ENCODE data around the gene IQSEC1.

IQSEC1 gene

GRCh38 chr3:13011573-13012220 is 61.5 kb downstream of the IQSEC1 start:
- H3K27ac Mint-ChIP-seq: peak overlapping the region; percentile 91
- H3K4me1 Mint-ChIP-seq: peaks cover 95% of the 10 kb centered on the region
- no peaks in the 10 kb centered on the region for H3K9me3 Mint-ChIP-seq
- no peaks in the 10 kb centered on the region for H3K27me3 Mint-ChIP-seq
- ATAC-seq (peak; percentile 51), DNase-seq (peak; percentile 83)
- peak overlapping the region; percentile 59 for H3K4me3 Mint-ChIP-seq
- peaks cover 3% of the 10 kb centered on the region for H3K36me3 Mint-ChIP-seq (ENCODE audit: low read depth)

- no peaks in the 10 kb centered on the region for H3K27me3 Mint-ChIP-seq
- ATAC-seq: no peak
- peak overlapping the region; percentile 59 for H3K4me3 Mint-ChIP-seq
- H3K9me3 Mint-ChIP-seq: no peaks in the 10 kb centered on the region
- peaks cover 3% of the 10 kb centered on the region for H3K36me3 Mint-ChIP-seq (ENCODE audit: low read depth)
- peaks cover 94% of the 10 kb centered on the region for H3K4me1 Mint-ChIP-seq
- H3K27ac Mint-ChIP-seq: peak overlapping the region; percentile 91
- no peak for DNase-seq
Observed at GRCh38 chr3:13010780-13011572, 62.3 kb downstream of the IQSEC1 start.

GRCh38 chr3:13009946-13010315 is 63.3 kb downstream of the IQSEC1 start:
- H3K9me3 Mint-ChIP-seq: no peaks in the 10 kb centered on the region
- peaks cover 3% of the 10 kb centered on the region for H3K36me3 Mint-ChIP-seq (ENCODE audit: low read depth)
- H3K27ac Mint-ChIP-seq: peak overlapping the region; percentile 56
- no peaks in the 10 kb centered on the region for H3K27me3 Mint-ChIP-seq
- peaks cover 96% of the 10 kb centered on the region for H3K4me1 Mint-ChIP-seq
- ATAC-seq (no peak), DNase-seq (no peak)
- H3K4me3 Mint-ChIP-seq: peak overlapping the region; percentile 72

- ATAC-seq (peak; percentile 13), DNase-seq (peak; percentile 76)
- Mint-ChIP-seq H3K9me3 (no peaks in the 10 kb centered on the region), H3K4me3 (peak overlapping the region; percentile 72), H3K27me3 (no peaks in the 10 kb centered on the region), H3K27ac (peak overlapping the region; percentile 56), H3K36me3 (ENCODE audit: low read depth) (peaks cover 3% of the 10 kb centered on the region), H3K4me1 (peaks cover 95% of the 10 kb centered on the region)
Observed at GRCh38 chr3:13009132-13009945, 63.9 kb downstream of the IQSEC1 start.

GRCh38 chr3:13008155-13008995 is 64.9 kb downstream of the IQSEC1 start:
- ATAC-seq (no peak), DNase-seq (no peak)
- peaks cover 95% of the 10 kb centered on the region for H3K4me1 Mint-ChIP-seq
- H3K4me3 Mint-ChIP-seq: no peak overlapping the region
- H3K36me3 Mint-ChIP-seq (ENCODE audit: low read depth): peaks cover under 1% of the 10 kb centered on the region
- H3K27ac Mint-ChIP-seq: peak overlapping the region; percentile 56
- H3K9me3 Mint-ChIP-seq: no peaks in the 10 kb centered on the region
- H3K27me3 Mint-ChIP-seq: no peaks in the 10 kb centered on the region

- Mint-ChIP-seq H3K27me3 (no peaks in the 10 kb centered on the region), H3K4me3 (no peak overlapping the region), H3K4me1 (peaks cover 96% of the 10 kb centered on the region), H3K27ac (no peak overlapping the region), H3K9me3 (no peaks in the 10 kb centered on the region), H3K36me3 (ENCODE audit: low read depth) (no peaks in the 10 kb centered on the region)
- ATAC-seq (no peak), DNase-seq (no peak)
Observed at GRCh38 chr3:13007251-13007941, 65.8 kb downstream of the IQSEC1 start.

- Mint-ChIP-seq H3K4me1 (peaks cover 93% of the 10 kb centered on the region), H3K9me3 (no peaks in the 10 kb centered on the region), H3K4me3 (no peak overlapping the region), H3K36me3 (ENCODE audit: low read depth) (peaks cover under 1% of the 10 kb centered on the region), H3K27me3 (no peaks in the 10 kb centered on the region), H3K27ac (peak overlapping the region; percentile 59)
- no peak for ATAC-seq
- no peak for DNase-seq
Observed at GRCh38 chr3:13006216-13006990, 66.8 kb downstream of the IQSEC1 start.

- Mint-ChIP-seq H3K27ac (peak overlapping the region; percentile 69), H3K27me3 (no peaks in the 10 kb centered on the region), H3K9me3 (no peaks in the 10 kb centered on the region), H3K36me3 (ENCODE audit: low read depth) (peaks cover 6% of the 10 kb centered on the region), H3K4me3 (no peak overlapping the region), H3K4me1 (peaks cover 88% of the 10 kb centered on the region)
- ATAC-seq (no peak), DNase-seq (no peak)
Observed at GRCh38 chr3:13005301-13005700, 67.9 kb downstream of the IQSEC1 start.

- ATAC-seq (no peak), DNase-seq (no peak)
- Mint-ChIP-seq H3K4me1 (peaks cover 87% of the 10 kb centered on the region), H3K36me3 (ENCODE audit: low read depth) (peaks cover 11% of the 10 kb centered on the region), H3K27ac (no peak overlapping the region), H3K27me3 (no peaks in the 10 kb centered on the region), H3K9me3 (no peaks in the 10 kb centered on the region), H3K4me3 (no peak overlapping the region)
Observed at GRCh38 chr3:13004376-13004775, 68.9 kb downstream of the IQSEC1 start.

- H3K27me3 Mint-ChIP-seq: no peaks in the 10 kb centered on the region
- DNase-seq (no peak), ATAC-seq (no peak)
- peak overlapping the region; percentile 53 for H3K27ac Mint-ChIP-seq
- H3K36me3 Mint-ChIP-seq (ENCODE audit: low read depth): peaks cover 11% of the 10 kb centered on the region
- H3K9me3 Mint-ChIP-seq: no peaks in the 10 kb centered on the region
- peaks cover 87% of the 10 kb centered on the region for H3K4me1 Mint-ChIP-seq
- H3K4me3 Mint-ChIP-seq: no peak overlapping the region
Observed at GRCh38 chr3:13003608-13004007, 69.6 kb downstream of the IQSEC1 start.

- ATAC-seq (peak; percentile 79), DNase-seq (no peak)
- Mint-ChIP-seq H3K4me3 (peak overlapping the region; percentile 5), H3K27ac (peak overlapping the region; percentile 68), H3K4me1 (peaks cover 81% of the 10 kb centered on the region), H3K36me3 (ENCODE audit: low read depth) (peaks cover 12% of the 10 kb centered on the region), H3K9me3 (no peaks in the 10 kb centered on the region), H3K27me3 (no peaks in the 10 kb centered on the region)
Observed at GRCh38 chr3:13002398-13003124, 70.7 kb downstream of the IQSEC1 start.
